Measurements from ENCODE around the gene DEFB131A.
"Not testable (repeated sequence)": the region's sequence is repeated elsewhere in the genome, so short reads cannot be mapped to it uniquely, and the experiment has no call there.

DNA sequence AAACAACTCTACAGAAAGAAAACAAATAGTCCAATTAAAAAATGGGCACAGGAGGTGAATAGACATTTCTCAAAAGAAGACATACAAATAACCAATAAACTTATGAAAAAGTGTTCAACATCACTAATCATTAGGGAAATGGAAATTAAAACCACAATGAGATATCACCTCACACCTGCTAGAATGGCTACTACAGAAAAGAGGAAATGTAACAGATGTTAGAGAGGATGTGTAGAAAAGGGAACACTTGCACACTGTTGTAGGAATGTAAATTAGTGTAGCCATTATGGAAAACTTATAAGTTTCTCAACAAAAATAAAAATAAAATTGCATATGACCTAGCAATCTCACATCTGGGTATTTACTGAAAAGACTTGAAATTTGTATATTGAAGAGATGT lies 7.5 kb upstream of the DEFB131A start:
- TF ChIP-seq, protein P1, sequence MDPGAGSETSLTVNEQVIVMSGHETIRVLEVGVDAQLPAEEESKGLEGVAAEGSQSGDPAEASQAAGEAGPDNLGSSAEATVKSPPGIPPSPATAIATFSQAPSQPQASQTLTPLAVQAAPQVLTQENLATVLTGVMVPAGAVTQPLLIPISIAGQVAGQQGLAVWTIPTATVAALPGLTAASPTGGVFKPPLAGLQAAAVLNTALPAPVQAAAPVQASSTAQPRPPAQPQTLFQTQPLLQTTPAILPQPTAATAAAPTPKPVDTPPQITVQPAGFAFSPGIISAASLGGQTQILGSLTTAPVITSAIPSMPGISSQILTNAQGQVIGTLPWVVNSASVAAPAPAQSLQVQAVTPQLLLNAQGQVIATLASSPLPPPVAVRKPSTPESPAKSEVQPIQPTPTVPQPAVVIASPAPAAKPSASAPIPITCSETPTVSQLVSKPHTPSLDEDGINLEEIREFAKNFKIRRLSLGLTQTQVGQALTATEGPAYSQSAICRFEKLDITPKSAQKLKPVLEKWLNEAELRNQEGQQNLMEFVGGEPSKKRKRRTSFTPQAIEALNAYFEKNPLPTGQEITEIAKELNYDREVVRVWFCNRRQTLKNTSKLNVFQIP (CRISPR knock-in tag; IDR thresholded peaks at IDR 0.05; ENCODE audit: borderline replicate concordance, low read depth): not testable (repeated sequence)
- TF ChIP-seq, protein P2, sequence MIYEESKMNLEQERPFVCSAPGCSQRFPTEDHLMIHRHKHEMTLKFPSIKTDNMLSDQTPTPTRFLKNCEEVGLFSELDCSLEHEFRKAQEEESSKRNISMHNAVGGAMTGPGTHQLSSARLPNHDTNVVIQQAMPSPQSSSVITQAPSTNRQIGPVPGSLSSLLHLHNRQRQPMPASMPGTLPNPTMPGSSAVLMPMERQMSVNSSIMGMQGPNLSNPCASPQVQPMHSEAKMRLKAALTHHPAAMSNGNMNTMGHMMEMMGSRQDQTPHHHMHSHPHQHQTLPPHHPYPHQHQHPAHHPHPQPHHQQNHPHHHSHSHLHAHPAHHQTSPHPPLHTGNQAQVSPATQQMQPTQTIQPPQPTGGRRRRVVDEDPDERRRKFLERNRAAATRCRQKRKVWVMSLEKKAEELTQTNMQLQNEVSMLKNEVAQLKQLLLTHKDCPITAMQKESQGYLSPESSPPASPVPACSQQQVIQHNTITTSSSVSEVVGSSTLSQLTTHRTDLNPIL (CRISPR knock-in tag; IDR thresholded peaks at IDR 0.05; ENCODE audit: low read depth): not testable (repeated sequence)
- not testable (repeated sequence) for TF ChIP-seq ZFP3, RARB, ZC3H10, ESRRG, ZFP30 (CRISPR knock-in tag; IDR thresholded peaks at IDR 0.05)

All from SK-N-SH treated with all-trans-retinoic acid at 6 μM for 48 hours (cell line).